Peyer's patch (tissue), 4 donors: ENCODE data around the gene SLC25A23.

Experiments
- POLR2A ChIP-seq, 2 donors: fragments of 450-650 bp; IDR thresholded peaks; one replicate each; pipeline ENCODE4 v1.5.1; 2017; ENCODE audit warnings: antibody characterized with exemption in 2 of 2, mild to moderate bottlenecking in 2 of 2, moderate library complexity in 2 of 2
- TF ChIP-seq, protein P1 (sequence below), 6 experiments: fragments of 450-650 bp in 4 of 6; fragments of 200-600 bp in 2 of 6; sonication (generic) in 1 of 6; IDR thresholded peaks; one replicate each; pipeline ENCODE4 v1.5.1; 2017 to 2019; ENCODE audit warnings: antibody characterized with exemption in 6 of 6, mild to moderate bottlenecking in 3 of 6, moderate library complexity in 1 of 6

GRCh38 chr19:6501740-6502648 is 42.4 kb upstream of the SLC25A23 start, which contains the start of gene TUBB4A:
- TF ChIP-seq, protein P1, sequence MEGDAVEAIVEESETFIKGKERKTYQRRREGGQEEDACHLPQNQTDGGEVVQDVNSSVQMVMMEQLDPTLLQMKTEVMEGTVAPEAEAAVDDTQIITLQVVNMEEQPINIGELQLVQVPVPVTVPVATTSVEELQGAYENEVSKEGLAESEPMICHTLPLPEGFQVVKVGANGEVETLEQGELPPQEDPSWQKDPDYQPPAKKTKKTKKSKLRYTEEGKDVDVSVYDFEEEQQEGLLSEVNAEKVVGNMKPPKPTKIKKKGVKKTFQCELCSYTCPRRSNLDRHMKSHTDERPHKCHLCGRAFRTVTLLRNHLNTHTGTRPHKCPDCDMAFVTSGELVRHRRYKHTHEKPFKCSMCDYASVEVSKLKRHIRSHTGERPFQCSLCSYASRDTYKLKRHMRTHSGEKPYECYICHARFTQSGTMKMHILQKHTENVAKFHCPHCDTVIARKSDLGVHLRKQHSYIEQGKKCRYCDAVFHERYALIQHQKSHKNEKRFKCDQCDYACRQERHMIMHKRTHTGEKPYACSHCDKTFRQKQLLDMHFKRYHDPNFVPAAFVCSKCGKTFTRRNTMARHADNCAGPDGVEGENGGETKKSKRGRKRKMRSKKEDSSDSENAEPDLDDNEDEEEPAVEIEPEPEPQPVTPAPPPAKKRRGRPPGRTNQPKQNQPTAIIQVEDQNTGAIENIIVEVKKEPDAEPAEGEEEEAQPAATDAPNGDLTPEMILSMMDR (IDR thresholded peaks at IDR 0.05), result no peak
- TF ChIP-seq POLR2A (IDR thresholded peaks at IDR 0.05), result no peak
